IPS-18a (cell line): ENCODE measurements around the gene RASSF7.

Source experiments
- H3K27ac ChIP-seq: one replicate; pipeline ENCODE4 v1.5.1; 2013; ENCODE audit warnings: low read length
- H3K27me3 ChIP-seq: one replicate; pipeline ENCODE4 v1.6.1; 2013; ENCODE audit warnings: mild to moderate bottlenecking, low read length; ENCODE audit not compliant: control insufficient read depth, insufficient read depth
- H3K36me3 ChIP-seq: one replicate; pipeline ENCODE4 v1.6.1; 2013; ENCODE audit warnings: low read depth, low read length; ENCODE audit not compliant: control insufficient read depth
- H3K4me1 ChIP-seq: one replicate; pipeline ENCODE4 v1.6.1; 2013; ENCODE audit warnings: low read depth, low read length; ENCODE audit not compliant: control insufficient read depth
- H3K4me3 ChIP-seq: one replicate; pipeline ENCODE4 v1.5.1; 2013; ENCODE audit warnings: low read length
- H3K9ac ChIP-seq: one replicate; pipeline ENCODE4 v1.6.1; 2013; ENCODE audit warnings: mild to moderate bottlenecking, low read length, moderate library complexity
- H3K9me3 ChIP-seq: one replicate; pipeline ENCODE4 v1.6.1; 2013; ENCODE audit warnings: low read depth, low read length; ENCODE audit not compliant: control insufficient read depth

RASSF7 gene

GRCh38 chr11:613369-613968 is 52.7 kb downstream of the RASSF7 start:
- Histone ChIP-seq H3K9me3 (no peaks in the 10 kb centered on the region), H3K9ac (no peak overlapping the region), H3K36me3 (peaks cover 28% of the 10 kb centered on the region), H3K27me3 (no peaks in the 10 kb centered on the region), H3K4me1 (no peaks in the 10 kb centered on the region), H3K4me3 (no peak overlapping the region), H3K27ac (no peak overlapping the region)
